Measurements from ENCODE around the gene MTR.

DNA sequence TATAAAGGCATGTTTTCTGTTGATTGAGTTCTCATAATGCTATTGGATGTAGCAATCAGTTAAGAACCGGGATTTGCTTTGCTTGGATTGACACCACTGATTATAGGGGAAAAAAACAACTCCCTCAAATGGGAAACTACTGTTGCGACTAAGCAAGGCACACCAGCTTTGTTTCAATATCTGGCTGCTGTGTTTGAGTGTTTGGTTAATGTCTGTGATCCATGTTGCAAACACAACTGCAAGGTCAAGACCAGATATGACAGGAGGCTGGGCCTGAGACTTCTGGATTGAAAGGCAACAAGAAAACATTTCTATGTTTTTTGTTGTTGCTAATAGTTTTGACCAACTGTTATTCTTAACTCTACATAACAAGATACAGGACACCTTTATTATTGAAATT, 50.7 kb downstream of the MTR start:
- TF ChIP-seq POLR2A (IDR thresholded peaks at IDR 0.05), result no peak
- TF ChIP-seq, protein P1, sequence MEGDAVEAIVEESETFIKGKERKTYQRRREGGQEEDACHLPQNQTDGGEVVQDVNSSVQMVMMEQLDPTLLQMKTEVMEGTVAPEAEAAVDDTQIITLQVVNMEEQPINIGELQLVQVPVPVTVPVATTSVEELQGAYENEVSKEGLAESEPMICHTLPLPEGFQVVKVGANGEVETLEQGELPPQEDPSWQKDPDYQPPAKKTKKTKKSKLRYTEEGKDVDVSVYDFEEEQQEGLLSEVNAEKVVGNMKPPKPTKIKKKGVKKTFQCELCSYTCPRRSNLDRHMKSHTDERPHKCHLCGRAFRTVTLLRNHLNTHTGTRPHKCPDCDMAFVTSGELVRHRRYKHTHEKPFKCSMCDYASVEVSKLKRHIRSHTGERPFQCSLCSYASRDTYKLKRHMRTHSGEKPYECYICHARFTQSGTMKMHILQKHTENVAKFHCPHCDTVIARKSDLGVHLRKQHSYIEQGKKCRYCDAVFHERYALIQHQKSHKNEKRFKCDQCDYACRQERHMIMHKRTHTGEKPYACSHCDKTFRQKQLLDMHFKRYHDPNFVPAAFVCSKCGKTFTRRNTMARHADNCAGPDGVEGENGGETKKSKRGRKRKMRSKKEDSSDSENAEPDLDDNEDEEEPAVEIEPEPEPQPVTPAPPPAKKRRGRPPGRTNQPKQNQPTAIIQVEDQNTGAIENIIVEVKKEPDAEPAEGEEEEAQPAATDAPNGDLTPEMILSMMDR (IDR thresholded peaks at IDR 0.05), result no peak
- TF ChIP-seq EP300 (IDR thresholded peaks at IDR 0.05), result no peak

All from tibial nerve (tissue), 4 donors.